ENCODE measurements around the gene HCN2. TPM values are rescaled to one million over a fixed set of nuclear protein-coding genes. Genes with fewer than 3 reads are reported as not detected.

HCN2 gene
- total RNA-seq, 2 donors from 2014 or later = 0.17 to 0.40 TPM

- DNase-seq = peak; percentile 72
- H3K4me1 ChIP-seq = peaks cover 34% of the 10 kb centered on the region
- intact Hi-C loops (cut with DNase I) = loop anchor here (10.0 kb wide), 1 partner anchor 77 kb away; the partner anchor contains the start of gene HCN2
These were observed 71.9 kb downstream of the HCN2 start for GRCh38 chr19:661427-662196.

GRCh38 chr19:662207-662961 lies 72.7 kb downstream of the HCN2 start:
- H3K9me3 ChIP-seq = no peaks in the 10 kb centered on the region

More at GRCh38 chr19:661427-662196, 71.9 kb downstream of the HCN2 start:
- H3K27me3 ChIP-seq = no peaks in the 10 kb centered on the region
- peak overlapping the region; percentile 89 for H3K27ac ChIP-seq
- peak overlapping the region; percentile 100 for H3K4me3 ChIP-seq
- H3K9ac ChIP-seq (ENCODE audit: low read depth in 2 of 2, low read length in 2 of 2) = peak overlapping the region; percentile 89 to 97
- peaks cover 6% of the 10 kb centered on the region for H3K36me3 ChIP-seq
- TF ChIP-seq CTCF (IDR thresholded peaks at IDR 0.05) = no peak
- no peaks in the 10 kb centered on the region for H3K9me3 ChIP-seq

GRCh38 chr19:662962-663681 lies 73.4 kb downstream of the HCN2 start, which contains the start of gene RNF126:
RNF126 (minus strand) TSS chr19:663214; CDS start chr19:663121, 93 bp downstream.
- H3K36me3 ChIP-seq = peaks cover 6% of the 10 kb centered on the region
- peaks cover 34% of the 10 kb centered on the region for H3K4me1 ChIP-seq
- intact Hi-C loops (cut with DNase I) = loop anchor here (10.0 kb wide), 1 partner anchor 78 kb away; the partner anchor contains the start of gene HCN2
- H3K9ac ChIP-seq (ENCODE audit: low read depth in 2 of 2, low read length in 2 of 2) = peak within 1 kb of the TSS; percentile 89 to 97
- peak; percentile 94 for DNase-seq
- H3K27ac ChIP-seq = peak within 1 kb of the TSS; percentile 89
- no peaks in the 10 kb centered on the region for H3K27me3 ChIP-seq
- TF ChIP-seq CTCF (IDR thresholded peaks at IDR 0.05) = no peak
- H3K4me3 ChIP-seq = peak within 1 kb of the TSS; percentile 100
- H3K9me3 ChIP-seq = no peaks in the 10 kb centered on the region

More at GRCh38 chr19:662207-662961, 72.7 kb downstream of the HCN2 start:
- H3K27me3 ChIP-seq = no peaks in the 10 kb centered on the region
- intact Hi-C loops (cut with DNase I) = loop anchor here (10.0 kb wide), 1 partner anchor 78 kb away; the partner anchor contains the start of gene HCN2
- H3K4me1 ChIP-seq = peaks cover 34% of the 10 kb centered on the region
- no peak for TF ChIP-seq CTCF (IDR thresholded peaks at IDR 0.05)
- H3K27ac ChIP-seq = peak overlapping the region; percentile 89
- peak overlapping the region; percentile 100 for H3K4me3 ChIP-seq
- DNase-seq = peak; percentile 80
- peak overlapping the region; percentile 89 to 97 for H3K9ac ChIP-seq (ENCODE audit: low read depth in 2 of 2, low read length in 2 of 2)
- H3K36me3 ChIP-seq = peaks cover 6% of the 10 kb centered on the region

- Histone ChIP-seq H3K27me3 (no peaks in the 10 kb centered on the region), H3K36me3 (peaks cover under 1% of the 10 kb centered on the region), H3K4me3 (peak overlapping the region; percentile 100), H3K9ac (ENCODE audit: low read depth in 2 of 2, low read length in 2 of 2) (peak overlapping the region; percentile 80 to 82), H3K4me1 (peaks cover 30% of the 10 kb centered on the region), H3K27ac (peak overlapping the region; percentile 83), H3K9me3 (no peaks in the 10 kb centered on the region)
- intact Hi-C loops (cut with DNase I) = loop anchor here (1.0 to 10.0 kb wide), 2 partner anchors 70 to 79 kb away; partner anchors contain the start of gene HCN2
- no peak for TF ChIP-seq CTCF (IDR thresholded peaks at IDR 0.05)
- no peak for DNase-seq
These were observed 74.0 kb downstream of the HCN2 start for GRCh38 chr19:663682-664117.

All from colonic mucosa (tissue), 4 donors.